GM18870 (cell line): ENCODE measurements around the gene PTPRE.

Source experiments
- ATAC-seq: cut with Tn5 transposase; IDR thresholded peaks from one replicate; pipeline ENCODE4 v1.9.1; 2021; ENCODE audit warnings: moderate library complexity; ENCODE audit not compliant: unreplicated experiment

The PTPRE gene

GRCh38 chr10:127882801-127883459 is 24.0 kb upstream of the PTPRE start:
- ATAC-seq = no peak

- no peak for ATAC-seq
Observed at GRCh38 chr10:127883516-127883915, 23.4 kb upstream of the PTPRE start.

- ATAC-seq = no peak
Observed at GRCh38 chr10:127884501-127884900, 22.4 kb upstream of the PTPRE start.

- ATAC-seq = no peak
Observed at GRCh38 chr10:127886371-127887051, 20.4 kb upstream of the PTPRE start.

- ATAC-seq = no peak
Observed at GRCh38 chr10:127887541-127888415, 19.1 kb upstream of the PTPRE start.

- no peak for ATAC-seq
Observed at GRCh38 chr10:127888521-127889312, 18.2 kb upstream of the PTPRE start.

GRCh38 chr10:127889605-127890195 is 17.2 kb upstream of the PTPRE start:
- ATAC-seq = no peak

- no peak for ATAC-seq
Observed at GRCh38 chr10:127890216-127890615, 16.7 kb upstream of the PTPRE start.

- no peak for ATAC-seq
Observed at GRCh38 chr10:127890832-127891334, 16.0 kb upstream of the PTPRE start.

GRCh38 chr10:127892743-127893142 is 14.2 kb upstream of the PTPRE start, which contains the start of gene CLRN3:
TSS of gene CLRN3 (minus strand) at chr10:127892941. CDS start at chr10:127892784, 157 bp downstream.
- ATAC-seq = no peak

- ATAC-seq = no peak
Observed at GRCh38 chr10:127894146-127894545, 12.8 kb upstream of the PTPRE start.

- ATAC-seq = no peak
Observed at GRCh38 chr10:127896590-127896989, 10.3 kb upstream of the PTPRE start.

GRCh38 chr10:127897177-127897576 is 9.7 kb upstream of the PTPRE start:
- ATAC-seq = no peak

- ATAC-seq = no peak
Observed at GRCh38 chr10:127899766-127900387, 7.0 kb upstream of the PTPRE start.

GRCh38 chr10:127903789-127904188 is 3.1 kb upstream of the PTPRE start:
- ATAC-seq = no peak

GRCh38 chr10:127904311-127905000 is 2.4 kb upstream of the PTPRE start:
- no peak for ATAC-seq

GRCh38 chr10:127905001-127905847 is 1.7 kb upstream of the PTPRE start:
- ATAC-seq = no peak

- no peak for ATAC-seq
Observed at GRCh38 chr10:127905848-127906261, 1.0 kb upstream of the PTPRE start.
